Peyer's patch (tissue), 4 donors: ENCODE data around the gene FTO. TPM values are rescaled to one million over a fixed set of nuclear protein-coding genes. Genes with fewer than 3 reads are reported as not detected.

Experiments used
- DNase-seq, 3 donors: peaks; one replicate each; pipeline ENCODE4 v3.0.0-alpha.2; 2017 to 2019
- H3K27ac ChIP-seq, 4 donors: fragments of 200-600 bp; sonication (generic); one replicate each; pipeline ENCODE4 v1.5.1; 2016 to 2019
- H3K27me3 ChIP-seq, 2 donors: fragments of 200-600 bp; sonication (generic); one replicate each; pipeline ENCODE4 v1.5.1; 2019
- H3K36me3 ChIP-seq, 3 donors: fragments of 200-600 bp; sonication (generic); one replicate each; pipeline ENCODE4 v1.5.1; 2016 to 2019
- H3K4me1 ChIP-seq, 4 donors: fragments of 200-600 bp; sonication (generic); one replicate each; pipeline ENCODE4 v1.5.1; 2016 to 2019
- H3K4me3 ChIP-seq, 4 donors: fragments of 200-600 bp; sonication (generic); 1 replicate in 3 of 4; 2 replicates in 1 of 4; pipeline ENCODE4 v1.5.1; 2016 to 2019; ENCODE audit warnings: mild to moderate bottlenecking in 1 of 4
- H3K9me3 ChIP-seq, 4 donors: fragments of 200-600 bp; sonication (generic); one replicate each; pipeline ENCODE4 v1.5.1; 2016 to 2019; ENCODE audit warnings: mild to moderate bottlenecking in 1 of 4
- CTCF ChIP-seq, 6 experiments: fragments of 450-650 bp in 4 of 6; fragments of 200-600 bp in 2 of 6; sonication (generic) in 1 of 6; IDR thresholded peaks; one replicate each; pipeline ENCODE4 v1.5.1; 2017 to 2019; ENCODE audit warnings: antibody characterized with exemption in 6 of 6, mild to moderate bottlenecking in 3 of 6, moderate library complexity in 1 of 6
- POLR2A ChIP-seq, 2 donors: fragments of 450-650 bp; IDR thresholded peaks; one replicate each; pipeline ENCODE4 v1.5.1; 2017; ENCODE audit warnings: antibody characterized with exemption in 2 of 2, mild to moderate bottlenecking in 2 of 2, moderate library complexity in 2 of 2
- total RNA-seq, 4 donors: library from RNA; depleted of rRNA; stranded (reverse); fragments of >200 nt; gene quantifications; one replicate each; pipeline ENCODE4 v1.1.0, GENCODE V29; 2016

Gene FTO
- total RNA-seq, 4 donors from 2014 or later = 37.0 to 95.7 (median 45.1) TPM

- Histone ChIP-seq H3K4me3 (no peak overlapping the region), H3K9me3 (no peaks in the 10 kb centered on the region), H3K4me1 (peaks cover 0 to 14% (median 2%) of the 10 kb centered on the region in 4 donors), H3K36me3 (no peaks in the 10 kb centered on the region), H3K27me3 (no peaks in the 10 kb centered on the region), H3K27ac (no peak overlapping the region)
- no peak for DNase-seq
- TF ChIP-seq CTCF (IDR thresholded peaks at IDR 0.05) (no peak), POLR2A (IDR thresholded peaks at IDR 0.05) (no peak)
These were observed 287.9 kb downstream of the FTO start for GRCh38 chr16:53991754-53992378.

GRCh38 chr16:53995378-53995777, 291.4 kb downstream of the FTO start:
- TF ChIP-seq CTCF (IDR thresholded peaks at IDR 0.05) (no peak), POLR2A (IDR thresholded peaks at IDR 0.05) (no peak)
- Histone ChIP-seq H3K9me3 (no peaks in the 10 kb centered on the region), H3K36me3 (no peaks in the 10 kb centered on the region), H3K4me1 (peaks cover 0 to 14% (median 2%) of the 10 kb centered on the region in 4 donors), H3K4me3 (no peak overlapping the region), H3K27ac (no peak overlapping the region), H3K27me3 (no peaks in the 10 kb centered on the region)
- no peak for DNase-seq

- Histone ChIP-seq H3K4me1 (peaks cover 0 to 3% (median 0%) of the 10 kb centered on the region in 4 donors), H3K9me3 (no peaks in the 10 kb centered on the region), H3K4me3 (no peak overlapping the region), H3K27me3 (no peaks in the 10 kb centered on the region), H3K27ac (no peak overlapping the region), H3K36me3 (no peaks in the 10 kb centered on the region)
- no peak for DNase-seq
- TF ChIP-seq POLR2A (IDR thresholded peaks at IDR 0.05) = no peak
- no peak for TF ChIP-seq CTCF (IDR thresholded peaks at IDR 0.05)
These were observed 293.0 kb downstream of the FTO start for GRCh38 chr16:53996961-53997360.

GRCh38 chr16:53998024-53998810, 294.3 kb downstream of the FTO start:
- Histone ChIP-seq H3K4me1 (no peaks in the 10 kb centered on the region), H3K9me3 (no peaks in the 10 kb centered on the region)
- DNase-seq = no peak

GRCh38 chr16:53998966-53999522, 295.1 kb downstream of the FTO start:
- Histone ChIP-seq H3K4me1 (no peaks in the 10 kb centered on the region), H3K27ac (no peak overlapping the region), H3K36me3 (no peaks in the 10 kb centered on the region), H3K4me3 (no peak overlapping the region), H3K9me3 (no peaks in the 10 kb centered on the region), H3K27me3 (no peaks in the 10 kb centered on the region)
- TF ChIP-seq POLR2A (IDR thresholded peaks at IDR 0.05) (no peak), CTCF (IDR thresholded peaks at IDR 0.05) (no peak)
- no peak for DNase-seq

More at GRCh38 chr16:53998024-53998810, 294.3 kb downstream of the FTO start:
- Histone ChIP-seq H3K27me3 (no peaks in the 10 kb centered on the region), H3K27ac (no peak overlapping the region), H3K36me3 (no peaks in the 10 kb centered on the region), H3K4me3 (no peak overlapping the region)
- no peak for TF ChIP-seq CTCF (IDR thresholded peaks at IDR 0.05)
- no peak for TF ChIP-seq POLR2A (IDR thresholded peaks at IDR 0.05)
